Stomach (tissue), 4 donors: ENCODE results near the gene LRP4.

Experiments used
- POLR2A ChIP-seq, 4 donors: fragments of 450-650 bp; IDR thresholded peaks; one replicate each; pipeline ENCODE4 v1.6.1; 2016; ENCODE audit warnings: antibody characterized with exemption in 4 of 4, control low read depth in 2 of 4, mild to moderate bottlenecking in 1 of 4, moderate library complexity in 1 of 4
- TF ChIP-seq, protein P1 (sequence below), 7 experiments: fragments of 450-650 bp in 4 of 7; fragments of 200-600 bp in 3 of 7; sonication (generic) in 3 of 7; IDR thresholded peaks; one replicate each; pipeline ENCODE4 v1.5.1; 2016 to 2019; ENCODE audit warnings: antibody characterized with exemption in 7 of 7, control low read depth in 2 of 7, mild to moderate bottlenecking in 1 of 7

DNA sequence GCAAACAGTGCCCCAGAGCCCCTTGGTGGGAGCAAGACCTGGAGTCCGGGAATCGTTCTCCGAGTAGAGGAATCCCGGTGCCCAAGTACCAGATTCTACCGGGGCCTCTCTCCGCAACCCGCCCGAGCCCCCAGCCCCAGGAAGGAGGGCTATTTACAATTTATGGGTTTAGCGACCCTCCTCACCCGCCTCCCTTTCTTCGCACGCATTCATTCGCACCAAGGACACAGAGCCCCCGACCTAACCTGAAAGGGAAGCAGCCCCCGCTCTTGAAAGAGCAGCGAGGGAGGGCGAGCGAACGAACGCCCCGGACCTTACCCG lies 628 bp downstream of the LRP4 start:
- TF ChIP-seq, protein P1, sequence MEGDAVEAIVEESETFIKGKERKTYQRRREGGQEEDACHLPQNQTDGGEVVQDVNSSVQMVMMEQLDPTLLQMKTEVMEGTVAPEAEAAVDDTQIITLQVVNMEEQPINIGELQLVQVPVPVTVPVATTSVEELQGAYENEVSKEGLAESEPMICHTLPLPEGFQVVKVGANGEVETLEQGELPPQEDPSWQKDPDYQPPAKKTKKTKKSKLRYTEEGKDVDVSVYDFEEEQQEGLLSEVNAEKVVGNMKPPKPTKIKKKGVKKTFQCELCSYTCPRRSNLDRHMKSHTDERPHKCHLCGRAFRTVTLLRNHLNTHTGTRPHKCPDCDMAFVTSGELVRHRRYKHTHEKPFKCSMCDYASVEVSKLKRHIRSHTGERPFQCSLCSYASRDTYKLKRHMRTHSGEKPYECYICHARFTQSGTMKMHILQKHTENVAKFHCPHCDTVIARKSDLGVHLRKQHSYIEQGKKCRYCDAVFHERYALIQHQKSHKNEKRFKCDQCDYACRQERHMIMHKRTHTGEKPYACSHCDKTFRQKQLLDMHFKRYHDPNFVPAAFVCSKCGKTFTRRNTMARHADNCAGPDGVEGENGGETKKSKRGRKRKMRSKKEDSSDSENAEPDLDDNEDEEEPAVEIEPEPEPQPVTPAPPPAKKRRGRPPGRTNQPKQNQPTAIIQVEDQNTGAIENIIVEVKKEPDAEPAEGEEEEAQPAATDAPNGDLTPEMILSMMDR (IDR thresholded peaks at IDR 0.05) = no peak
- TF ChIP-seq POLR2A (IDR thresholded peaks at IDR 0.05) = no peak
